Measurements from ENCODE around the gene ANKLE2. TPM values are rescaled to one million over a fixed set of nuclear protein-coding genes. Genes with fewer than 3 reads are reported as not detected.
"Not testable (repeated sequence)": the region's sequence is repeated elsewhere in the genome, so short reads cannot be mapped to it uniquely, and the experiment has no call there.

The ANKLE2 gene
- total RNA-seq, 2 experiments from 2014 or later: 86.6 to 95.5 TPM

DNA sequence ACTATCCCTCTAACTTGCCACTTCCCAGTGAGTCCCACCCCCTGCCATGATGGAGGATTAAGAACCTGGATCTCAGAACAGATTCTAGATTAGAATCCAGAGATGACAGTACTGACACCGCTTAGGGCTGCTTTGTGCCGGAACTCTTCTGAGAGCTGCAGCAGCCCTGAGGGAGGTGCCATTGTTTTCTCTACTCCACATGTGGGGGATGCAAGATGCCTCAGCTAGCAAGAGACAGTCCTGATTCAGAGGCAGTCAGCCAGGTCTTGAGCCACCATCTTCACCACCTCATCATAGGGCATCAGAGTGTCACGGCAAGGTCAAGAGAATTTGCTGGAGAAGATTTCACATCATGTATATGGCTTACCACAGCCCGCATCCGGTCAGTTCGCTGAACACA lies 54.4 kb downstream of the ANKLE2 start:
- CTCF ChIA-PET: no interaction called here
- Mint-ChIP-seq H3K36me3 (ENCODE audit: low read depth) (peaks cover 26% of the 10 kb centered on the region), H3K9me3 (no peaks in the 10 kb centered on the region), H3K27me3 (no peaks in the 10 kb centered on the region), H3K27ac (no peak overlapping the region), H3K4me1 (peaks cover 12% of the 10 kb centered on the region), H3K4me3 (no peak overlapping the region)
- POLR2A ChIA-PET: no interaction called here
- DNase-seq: no peak

DNA sequence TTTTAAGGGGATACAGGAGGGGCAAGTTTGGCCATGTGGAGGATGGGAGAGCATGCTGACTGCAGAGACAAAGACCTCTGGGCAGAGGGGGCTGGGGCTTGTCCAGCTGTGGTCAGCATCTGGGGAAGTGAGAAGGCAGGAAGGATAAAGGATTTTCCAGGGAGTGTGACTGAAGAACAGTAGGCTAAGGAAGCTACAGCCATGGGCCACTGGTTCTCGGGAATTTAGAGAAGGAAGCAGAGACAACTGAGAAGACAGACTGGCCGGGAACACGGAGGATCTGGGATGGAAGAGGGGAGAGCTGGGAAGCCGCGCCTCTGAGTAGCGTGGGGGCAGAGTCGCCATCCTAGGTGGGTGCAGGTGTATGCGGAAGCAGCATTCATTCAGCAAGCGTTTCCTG lies 58.0 kb downstream of the ANKLE2 start:
- Mint-ChIP-seq H3K27me3 (no peaks in the 10 kb centered on the region), H3K9me3 (no peaks in the 10 kb centered on the region), H3K4me1 (peaks cover 6% of the 10 kb centered on the region), H3K4me3 (no peak overlapping the region), H3K27ac (no peak overlapping the region), H3K36me3 (ENCODE audit: low read depth) (peaks cover 42% of the 10 kb centered on the region)
- ChIA-PET POLR2A (no interaction called here), CTCF (no interaction called here)
- DNase-seq: no peak

DNA sequence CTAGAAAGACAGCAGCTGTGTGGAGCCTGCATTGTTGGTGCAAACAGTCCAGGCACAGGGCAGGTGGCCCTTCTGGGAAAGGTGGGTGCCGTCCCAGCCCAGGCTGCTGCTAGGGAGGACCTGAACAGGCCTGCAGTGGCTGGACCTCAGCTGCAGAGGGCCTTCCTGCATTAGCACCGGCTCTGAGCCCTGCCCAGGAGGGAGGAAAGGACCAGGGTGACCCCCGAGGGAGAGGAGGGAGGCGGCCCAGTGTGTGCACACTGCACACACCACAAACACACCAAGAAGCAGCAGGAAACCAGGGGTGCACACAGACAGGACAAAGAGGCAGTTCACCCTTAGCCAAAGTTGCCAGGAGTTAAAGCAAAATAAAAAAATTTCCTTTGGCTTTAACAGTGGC lies 59.0 kb downstream of the ANKLE2 start:
- Mint-ChIP-seq H3K27me3 (no peaks in the 10 kb centered on the region), H3K4me3 (no peak overlapping the region), H3K27ac (no peak overlapping the region), H3K9me3 (no peaks in the 10 kb centered on the region), H3K4me1 (peaks cover 6% of the 10 kb centered on the region), H3K36me3 (ENCODE audit: low read depth) (peaks cover 45% of the 10 kb centered on the region)
- ChIA-PET POLR2A (no interaction called here), CTCF (interaction anchor here (1.5 kb wide), 1 partner anchor 11 kb away, joined by 5 read pairs; no protein-coding TSS in a partner anchor)
- no peak for DNase-seq

DNA sequence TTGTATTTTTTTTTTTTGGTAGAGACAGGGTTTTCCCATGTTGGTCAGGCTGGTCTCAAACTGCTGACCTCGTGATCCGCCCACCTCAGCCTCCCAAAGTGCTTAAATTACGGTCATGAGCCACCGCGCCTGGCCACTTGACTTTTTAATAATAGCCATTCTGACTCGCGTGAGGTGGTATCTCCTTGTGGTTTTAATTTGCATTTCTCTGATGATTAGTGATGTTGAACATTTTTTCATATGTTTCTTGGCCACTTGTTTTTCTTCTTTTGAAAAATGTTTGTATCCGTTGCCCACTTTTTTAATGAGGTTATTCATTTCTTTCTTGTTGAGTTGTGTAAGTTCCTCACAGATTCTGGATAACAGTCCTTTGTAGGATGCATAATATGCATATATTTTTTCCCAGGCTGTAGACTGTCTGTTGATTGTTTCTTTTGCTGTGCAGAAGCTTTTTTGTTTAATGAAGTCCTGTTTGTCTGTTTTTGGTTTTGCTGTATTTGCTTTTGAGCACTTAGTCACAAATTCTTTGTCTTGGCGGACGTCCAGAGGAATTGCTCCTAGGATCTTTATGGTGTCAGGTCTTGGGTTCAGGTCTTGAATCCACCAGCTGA lies 61.3 kb downstream of the ANKLE2 start:
- Mint-ChIP-seq H3K4me1 (peaks cover 3% of the 10 kb centered on the region), H3K27ac (no peak overlapping the region), H3K9me3 (no peaks in the 10 kb centered on the region), H3K27me3 (no peaks in the 10 kb centered on the region), H3K36me3 (ENCODE audit: low read depth) (peaks cover 47% of the 10 kb centered on the region), H3K4me3 (no peak overlapping the region)
- POLR2A ChIA-PET: no interaction called here
- no peak for DNase-seq
- CTCF ChIA-PET: interaction anchor here (0.6 kb wide), 3 partner anchors 101 to 203 kb away, joined by 3 read pairs; no protein-coding TSS in a partner anchor

DNA sequence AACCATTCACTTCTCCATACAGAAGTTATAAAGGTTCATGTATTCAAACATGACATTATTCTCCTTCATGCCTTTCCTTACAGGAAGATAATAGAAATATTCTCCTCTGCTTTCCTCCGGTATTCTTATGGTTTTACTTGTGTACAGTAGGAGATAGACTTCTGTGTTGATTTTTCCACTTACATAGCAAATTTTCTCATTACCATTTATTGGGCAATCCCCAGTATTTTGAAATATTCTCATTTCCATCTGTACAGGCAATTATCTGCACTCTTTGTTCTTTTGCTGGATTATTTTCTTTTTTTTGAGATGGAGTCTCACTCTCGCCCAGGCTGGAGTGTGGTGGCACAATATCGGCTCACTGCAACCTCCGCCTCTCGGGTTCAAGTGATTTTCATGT lies 63.3 kb downstream of the ANKLE2 start:
- no peak overlapping the region for H3K27ac Mint-ChIP-seq
- DNase-seq: no peak
- H3K4me3 Mint-ChIP-seq: no peak overlapping the region
- POLR2A ChIA-PET: no interaction called here
- H3K36me3 Mint-ChIP-seq (ENCODE audit: low read depth): peaks cover 36% of the 10 kb centered on the region
- H3K4me1 Mint-ChIP-seq: peaks cover 3% of the 10 kb centered on the region
- no peaks in the 10 kb centered on the region for H3K27me3 Mint-ChIP-seq
- no peaks in the 10 kb centered on the region for H3K9me3 Mint-ChIP-seq
- CTCF ChIA-PET: interaction anchor here (0.7 kb wide), 1 partner anchor 17 kb away, joined by 4 read pairs; no protein-coding TSS in a partner anchor

DNA sequence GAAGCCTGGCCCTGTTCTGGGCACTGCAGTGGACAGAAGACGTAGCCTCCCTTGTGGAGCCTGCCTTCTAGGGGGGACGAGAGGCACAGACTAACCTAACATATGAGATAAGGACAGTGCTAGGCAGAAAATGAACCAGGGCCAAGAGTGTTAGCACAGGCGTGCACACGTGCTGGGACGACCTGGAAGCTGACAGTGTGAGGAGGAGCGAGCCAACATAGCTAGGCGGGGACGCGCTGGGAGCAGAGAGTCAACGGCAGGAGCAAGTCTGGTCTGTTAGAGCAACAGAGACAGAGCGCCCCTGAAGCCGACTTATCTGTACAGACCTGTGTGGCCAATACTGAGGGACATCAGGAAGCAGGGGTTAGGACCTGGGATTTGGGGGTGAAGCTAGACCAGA lies 66.2 kb downstream of the ANKLE2 start:
- Mint-ChIP-seq H3K9me3 (peaks cover 3% of the 10 kb centered on the region), H3K27me3 (no peaks in the 10 kb centered on the region), H3K4me3 (no peak overlapping the region), H3K27ac (no peak overlapping the region), H3K36me3 (ENCODE audit: low read depth) (peaks cover 41% of the 10 kb centered on the region), H3K4me1 (peaks cover 2% of the 10 kb centered on the region)
- ChIA-PET POLR2A (no interaction called here), CTCF (interaction anchor here (0.8 kb wide), 1 partner anchor 16 kb away, joined by 3 read pairs; no protein-coding TSS in a partner anchor)
- DNase-seq: no peak

DNA sequence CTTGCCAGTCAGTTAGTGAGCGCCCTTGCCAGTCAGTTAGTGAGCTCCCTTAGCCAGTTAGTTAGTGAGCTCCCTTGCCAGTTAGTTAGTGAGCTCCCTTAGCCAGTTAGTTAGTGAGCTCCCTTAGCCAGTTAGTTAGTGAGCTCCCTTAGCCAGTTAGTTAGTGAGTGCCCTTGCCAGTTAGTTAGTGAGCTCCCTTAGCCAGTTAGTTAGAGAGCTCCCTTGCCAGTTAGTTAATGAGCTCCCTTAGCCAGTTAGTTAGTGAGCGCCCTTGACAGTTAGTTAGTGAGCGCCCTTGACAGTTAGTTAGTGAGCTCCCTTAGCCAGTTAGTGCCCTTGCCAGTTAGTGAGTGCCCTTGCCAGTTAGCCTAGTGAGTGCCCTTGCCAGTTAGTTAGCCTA lies 66.7 kb downstream of the ANKLE2 start:
- H3K36me3 Mint-ChIP-seq (ENCODE audit: low read depth): peaks cover 41% of the 10 kb centered on the region
- H3K27ac Mint-ChIP-seq, H3K9me3 Mint-ChIP-seq, DNase-seq, H3K4me1 Mint-ChIP-seq, H3K27me3 Mint-ChIP-seq, H3K4me3 Mint-ChIP-seq: not testable (repeated sequence)
- ChIA-PET POLR2A (interaction anchor here (0.7 kb wide), 1 partner anchor 11 kb away, joined by 7 read pairs; no protein-coding TSS in a partner anchor), CTCF (interaction anchor here (0.8 kb wide), 1 partner anchor 30 kb away, joined by 3 read pairs; no protein-coding TSS in a partner anchor)

DNA sequence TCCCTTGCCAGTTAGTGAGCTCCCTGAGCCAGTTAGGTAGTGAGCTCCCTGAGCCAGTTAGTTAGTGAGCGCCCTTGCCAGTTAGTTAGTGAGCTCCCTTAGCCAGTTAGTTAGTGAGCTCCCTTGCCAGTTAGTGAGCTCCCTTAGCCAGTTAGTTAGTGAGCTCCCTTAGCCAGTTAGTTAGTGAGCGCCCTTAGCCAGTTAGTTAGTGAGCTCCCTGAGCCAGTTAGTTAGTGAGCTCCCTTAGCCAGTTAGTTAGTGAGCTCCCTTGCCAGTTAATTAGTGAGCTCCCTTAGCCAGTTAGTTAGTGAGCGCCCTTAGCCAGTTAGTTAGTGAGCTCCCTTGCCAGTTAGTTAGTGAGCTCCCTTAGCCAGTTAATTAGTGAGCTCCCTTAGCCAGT lies 69.6 kb downstream of the ANKLE2 start:
- H3K4me3 Mint-ChIP-seq, POLR2A ChIA-PET: not testable (repeated sequence)
- CTCF ChIA-PET: interaction anchor here (1.1 to 1.4 kb wide), 4 partner anchors 10 to 213 kb away, joined by 3 to 5 read pairs (median 4); no protein-coding TSS in a partner anchor

DNA sequence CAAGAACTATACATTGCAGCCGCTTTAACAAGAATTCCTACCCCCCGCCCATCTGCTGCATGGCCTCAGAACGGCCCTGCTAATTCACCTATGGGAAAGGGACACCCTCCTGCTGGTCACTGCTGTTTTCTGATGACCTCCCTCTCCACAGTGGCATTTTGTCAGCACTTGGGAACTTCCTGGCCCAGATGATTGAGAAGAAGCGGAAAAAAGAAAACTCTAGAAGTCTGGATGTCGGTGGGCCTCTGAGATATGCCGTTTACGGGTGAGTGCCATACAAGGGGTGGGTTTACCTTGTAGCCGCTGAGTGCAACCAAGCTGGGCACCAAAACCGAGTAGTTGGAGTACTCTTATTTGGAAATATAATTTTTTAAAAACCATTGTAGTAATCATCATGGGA lies 71.5 kb downstream of the ANKLE2 start:
- H3K4me1 Mint-ChIP-seq: peaks cover 17% of the 10 kb centered on the region
- ChIA-PET POLR2A (no interaction called here), CTCF (no interaction called here)
- no peak overlapping the region for H3K27ac Mint-ChIP-seq
- no peak overlapping the region for H3K4me3 Mint-ChIP-seq
- H3K36me3 Mint-ChIP-seq (ENCODE audit: low read depth): peaks cover 31% of the 10 kb centered on the region
- no peak for DNase-seq
- no peaks in the 10 kb centered on the region for H3K27me3 Mint-ChIP-seq
- peaks cover 3% of the 10 kb centered on the region for H3K9me3 Mint-ChIP-seq

More for the DNA sequence above, 69.6 kb downstream of the ANKLE2 start:
- not testable (repeated sequence) for H3K4me1 Mint-ChIP-seq, DNase-seq, H3K27ac Mint-ChIP-seq, H3K27me3 Mint-ChIP-seq, H3K9me3 Mint-ChIP-seq
- H3K36me3 Mint-ChIP-seq (ENCODE audit: low read depth): peaks cover 29% of the 10 kb centered on the region

DNA sequence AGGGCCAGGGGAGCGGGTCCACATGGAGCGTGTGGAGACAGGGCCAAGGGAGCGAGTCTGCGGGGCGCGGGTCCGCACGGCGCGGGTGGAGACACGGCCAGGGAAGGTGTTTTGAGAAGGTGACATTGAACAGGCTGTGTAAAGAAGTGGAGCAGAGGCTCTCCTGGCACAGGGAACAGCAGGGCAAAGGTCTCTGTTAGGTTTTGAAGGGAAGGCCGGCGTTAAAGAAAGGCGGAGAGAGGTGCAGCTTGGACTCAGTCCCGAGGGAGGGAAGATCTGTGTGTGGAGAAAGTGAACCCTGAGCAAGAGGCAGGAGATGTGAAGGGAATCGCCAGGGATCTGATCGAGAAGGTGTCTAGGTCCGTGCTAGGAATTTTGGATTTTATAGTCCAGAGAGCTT lies 72.4 kb downstream of the ANKLE2 start:
- Mint-ChIP-seq H3K4me3 (peak overlapping the region; percentile 69), H3K4me1 (peaks cover 20% of the 10 kb centered on the region)

DNA sequence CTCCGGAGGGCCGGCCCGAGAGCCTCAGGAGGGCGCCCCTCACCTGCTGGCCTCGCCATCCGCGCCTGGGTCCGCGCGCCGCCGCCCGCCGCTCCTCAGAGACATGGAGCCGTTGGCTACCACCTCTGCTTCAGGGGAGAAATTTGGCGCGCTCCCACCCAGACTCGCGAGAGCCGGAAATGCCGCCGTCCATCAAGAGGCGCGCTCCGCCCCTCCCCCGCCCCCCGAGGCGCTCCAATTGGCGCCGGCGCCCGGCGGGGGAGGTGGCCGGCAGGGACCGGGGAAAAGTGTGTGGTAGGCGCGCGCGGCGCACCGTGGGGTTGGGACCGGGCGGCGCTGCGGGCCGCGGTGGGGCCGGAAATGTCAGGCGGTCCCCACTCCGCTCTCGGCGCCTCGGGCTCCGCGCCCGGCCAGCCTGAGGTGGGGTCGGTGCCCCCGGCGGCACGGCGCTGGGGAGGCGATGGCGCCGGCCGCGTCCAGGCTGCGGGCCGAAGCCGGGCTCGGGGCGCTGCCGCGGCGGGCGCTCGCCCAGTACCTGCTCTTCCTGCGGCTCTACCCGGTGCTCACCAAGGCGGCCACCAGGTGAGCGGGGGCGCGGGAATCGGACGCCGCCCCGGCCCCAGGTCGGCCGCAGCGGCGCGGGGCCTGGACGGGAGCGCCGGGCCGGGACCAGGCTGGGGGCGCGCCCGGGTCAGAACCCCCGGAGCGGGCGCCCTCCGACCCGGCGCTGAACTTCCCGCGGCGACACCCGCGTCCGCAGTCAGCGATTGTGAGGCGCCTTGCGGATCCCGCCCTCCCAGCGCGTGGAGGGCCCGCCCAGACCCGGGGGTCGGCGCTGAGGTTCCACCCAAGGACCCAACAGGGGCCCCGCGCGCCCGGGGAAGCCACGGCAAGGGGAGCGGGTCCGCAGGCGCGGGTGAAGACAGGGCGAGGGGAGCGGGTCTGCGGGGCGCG lies 74.1 kb downstream of the ANKLE2 start, which contains the start of the genes POLE and PXMP2:
Gene POLE, minus strand, starts transcription at position 132 of the 954 bp plus-strand sequence. Its CDS starts 27 bp downstream, at position 105.
Gene PXMP2, plus strand, starts transcription at position 377 of the 954 bp plus-strand sequence. Its CDS starts 84 bp downstream, at position 461.
- Mint-ChIP-seq H3K36me3 (ENCODE audit: low read depth) (peaks cover 41% of the 10 kb centered on the region), H3K4me1 (peaks cover 28% of the 10 kb centered on the region), H3K9me3 (peaks cover 3% of the 10 kb centered on the region), H3K27me3 (no peaks in the 10 kb centered on the region), H3K27ac (peak within 1 kb of the TSS; percentile 92), H3K4me3 (peak within 1 kb of the TSS; percentile 81)
- CTCF ChIA-PET: no interaction called here
- peak; percentile 96 for DNase-seq
- POLR2A ChIA-PET: no interaction called here

More for the DNA sequence above, 72.4 kb downstream of the ANKLE2 start:
- ChIA-PET CTCF (no interaction called here), POLR2A (no interaction called here)
- Mint-ChIP-seq H3K27ac (peak overlapping the region; percentile 39), H3K9me3 (peaks cover 3% of the 10 kb centered on the region), H3K36me3 (ENCODE audit: low read depth) (peaks cover 33% of the 10 kb centered on the region), H3K27me3 (no peaks in the 10 kb centered on the region)
- no peak for DNase-seq

DNA sequence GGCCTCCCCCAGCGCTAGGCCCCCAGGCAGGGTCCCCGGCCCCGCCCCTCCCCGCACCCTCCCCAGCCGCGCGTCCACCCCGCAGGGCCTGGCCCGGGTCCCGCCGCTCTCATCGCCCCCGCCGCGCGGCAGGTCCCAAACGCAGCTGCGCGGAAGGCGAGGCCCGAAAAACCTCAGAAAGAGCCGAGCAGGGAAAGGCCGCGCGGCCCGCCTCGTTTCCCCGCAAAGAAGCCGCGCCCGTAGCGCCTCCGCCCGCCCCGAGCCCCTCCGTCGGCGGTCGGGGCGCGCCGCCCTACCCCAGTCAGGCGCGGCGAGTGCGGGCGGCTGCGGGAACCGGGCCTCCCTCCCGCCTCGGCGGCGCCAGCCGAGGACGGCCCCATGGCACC lies 74.8 kb downstream of the ANKLE2 start:
- H3K4me1 Mint-ChIP-seq: peaks cover 28% of the 10 kb centered on the region
- ChIA-PET POLR2A (no interaction called here), CTCF (no interaction called here)
- H3K36me3 Mint-ChIP-seq (ENCODE audit: low read depth): peaks cover 41% of the 10 kb centered on the region
- H3K9me3 Mint-ChIP-seq: peaks cover 3% of the 10 kb centered on the region
- H3K27me3 Mint-ChIP-seq: no peaks in the 10 kb centered on the region
- no peak for DNase-seq
- H3K4me3 Mint-ChIP-seq: peak overlapping the region; percentile 81
- peak overlapping the region; percentile 83 for H3K27ac Mint-ChIP-seq

DNA sequence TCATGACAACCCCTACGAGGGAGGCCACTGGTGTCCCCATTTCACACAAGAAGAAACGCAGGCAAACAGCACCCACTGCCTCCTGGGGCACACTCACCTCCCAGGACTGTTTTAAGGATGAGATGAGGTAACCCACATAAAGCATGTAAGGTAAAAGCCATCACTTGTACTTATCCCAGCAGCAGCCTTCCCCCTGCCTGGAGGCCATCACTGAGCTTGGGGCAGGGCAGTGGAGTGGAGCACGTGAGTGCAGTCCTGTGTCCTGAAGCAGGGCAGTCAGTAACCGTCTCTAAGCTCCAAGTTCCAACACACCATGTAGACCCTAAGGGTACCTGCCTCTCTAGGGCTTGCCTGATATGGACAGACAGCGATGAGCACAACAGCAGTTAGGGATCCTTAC lies 76.2 kb downstream of the ANKLE2 start:
- no peak for DNase-seq
- Mint-ChIP-seq H3K4me1 (peaks cover 30% of the 10 kb centered on the region), H3K4me3 (peak overlapping the region; percentile 73), H3K27ac (peak overlapping the region; percentile 69), H3K27me3 (no peaks in the 10 kb centered on the region), H3K36me3 (ENCODE audit: low read depth) (peaks cover 37% of the 10 kb centered on the region), H3K9me3 (no peaks in the 10 kb centered on the region)
- ChIA-PET POLR2A (no interaction called here), CTCF (interaction anchor here (0.5 to 1.1 kb wide), 3 partner anchors 11 to 199 kb away, joined by 3 to 4 read pairs (median 3); no protein-coding TSS in a partner anchor)

Measured in activated CD4-positive, alpha-beta T cell treated with anti-CD3 and anti-CD28 coated beads, Interleukin-2, amount 10 ng/mL, durations not matched to agents 7 days and 5 days (primary cell).